Activated CD4-positive, alpha-beta T cell treated with anti-CD3 and anti-CD28 coated beads, Interleukin-2, amount 50 U/mL, for 24 hours (primary cell): ENCODE data around the gene TBK1.

Source experiments
- DNase-seq, 2 donors: peaks; one replicate each; pipeline ENCODE4 v3.0.0-alpha.2; 2020; ENCODE audit warnings: low read depth in 1 of 2, low spot score in 1 of 2

The TBK1 gene

GRCh38 chr12:64451687-64452558 lies at the start of gene TBK1:
Gene TBK1 (plus strand): TSS chr12:64452120. CDS start chr12:64455871, 3,751 bp downstream.
- DNase-seq = peak; percentile 46 to 50

GRCh38 chr12:64402181-64402580 lies 49.7 kb upstream of the TBK1 start:
- DNase-seq = no peak

- DNase-seq = peak; percentile 77 to 87
These were observed 48.0 kb upstream of the TBK1 start, which contains the start of gene XPOT for GRCh38 chr12:64403707-64404469. Gene XPOT (plus strand): TSS chr12:64404392. CDS start chr12:64410036, 5,644 bp downstream.

GRCh38 chr12:64404470-64405256 lies 47.3 kb upstream of the TBK1 start:
- DNase-seq = peak; percentile 56 to 63

- DNase-seq = no peak
These were observed 44.3 kb upstream of the TBK1 start for GRCh38 chr12:64407342-64408223.

- no peak for DNase-seq
These were observed 40.5 kb upstream of the TBK1 start for GRCh38 chr12:64411427-64411826.

GRCh38 chr12:64412459-64412858 lies 39.5 kb upstream of the TBK1 start:
- DNase-seq = no peak

- DNase-seq = no peak
These were observed 38.0 kb upstream of the TBK1 start for GRCh38 chr12:64413884-64414283.

GRCh38 chr12:64418209-64418608 lies 33.7 kb upstream of the TBK1 start:
- no peak for DNase-seq

- DNase-seq = no peak
These were observed 32.2 kb upstream of the TBK1 start for GRCh38 chr12:64419696-64420095.

GRCh38 chr12:64427988-64428387 lies 23.9 kb upstream of the TBK1 start:
- no peak for DNase-seq

- DNase-seq = no peak
These were observed 23.0 kb upstream of the TBK1 start for GRCh38 chr12:64428956-64429355.

- no peak for DNase-seq
These were observed 21.0 kb upstream of the TBK1 start for GRCh38 chr12:64430886-64431285.

GRCh38 chr12:64431791-64432190 lies 20.1 kb upstream of the TBK1 start:
- no peak for DNase-seq

- DNase-seq = no peak
These were observed 18.0 kb upstream of the TBK1 start for GRCh38 chr12:64433915-64434314.

GRCh38 chr12:64440100-64440499 lies 11.8 kb upstream of the TBK1 start:
- DNase-seq = no peak

- no peak for DNase-seq
These were observed 6.4 kb upstream of the TBK1 start for GRCh38 chr12:64445490-64445889.

- DNase-seq = no peak
These were observed 5.6 kb upstream of the TBK1 start for GRCh38 chr12:64446295-64446694.

GRCh38 chr12:64450057-64450640 lies 1.8 kb upstream of the TBK1 start:
- no peak for DNase-seq
